Omental fat pad (tissue), 4 donors: ENCODE data around the gene STK4. TPM values are rescaled to one million over a fixed set of nuclear protein-coding genes. Genes with fewer than 3 reads are reported as not detected.

Experiments used
- ATAC-seq: fragments of 150-250 bp; one replicate; pipeline ENCODE4 v1.9.1; 2016; ENCODE audit warnings: mild to moderate bottlenecking, moderate library complexity; ENCODE audit not compliant: low FRiP score
- DNase-seq: peaks from one replicate; pipeline ENCODE4 v3.0.0-alpha.2; 2019; ENCODE audit warnings: low spot score
- total RNA-seq, 4 donors: library from RNA; depleted of rRNA; stranded (reverse); fragments of >200 nt; gene quantifications; one replicate each; pipeline ENCODE4 v1.1.0, GENCODE V29; 2016
- TF ChIP-seq, protein P1 (sequence below), 3 donors: fragments of 450-650 bp; IDR thresholded peaks; one replicate each; pipeline ENCODE4 v1.5.1; 2016 to 2017; ENCODE audit warnings: antibody characterized with exemption in 3 of 3, mild to moderate bottlenecking in 3 of 3, moderate library complexity in 2 of 3

The STK4 gene
- total RNA-seq, 4 donors from 2014 or later = 26.4 to 51.9 (median 38.6) TPM

- no peak for DNase-seq
- TF ChIP-seq, protein P1, sequence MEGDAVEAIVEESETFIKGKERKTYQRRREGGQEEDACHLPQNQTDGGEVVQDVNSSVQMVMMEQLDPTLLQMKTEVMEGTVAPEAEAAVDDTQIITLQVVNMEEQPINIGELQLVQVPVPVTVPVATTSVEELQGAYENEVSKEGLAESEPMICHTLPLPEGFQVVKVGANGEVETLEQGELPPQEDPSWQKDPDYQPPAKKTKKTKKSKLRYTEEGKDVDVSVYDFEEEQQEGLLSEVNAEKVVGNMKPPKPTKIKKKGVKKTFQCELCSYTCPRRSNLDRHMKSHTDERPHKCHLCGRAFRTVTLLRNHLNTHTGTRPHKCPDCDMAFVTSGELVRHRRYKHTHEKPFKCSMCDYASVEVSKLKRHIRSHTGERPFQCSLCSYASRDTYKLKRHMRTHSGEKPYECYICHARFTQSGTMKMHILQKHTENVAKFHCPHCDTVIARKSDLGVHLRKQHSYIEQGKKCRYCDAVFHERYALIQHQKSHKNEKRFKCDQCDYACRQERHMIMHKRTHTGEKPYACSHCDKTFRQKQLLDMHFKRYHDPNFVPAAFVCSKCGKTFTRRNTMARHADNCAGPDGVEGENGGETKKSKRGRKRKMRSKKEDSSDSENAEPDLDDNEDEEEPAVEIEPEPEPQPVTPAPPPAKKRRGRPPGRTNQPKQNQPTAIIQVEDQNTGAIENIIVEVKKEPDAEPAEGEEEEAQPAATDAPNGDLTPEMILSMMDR (IDR thresholded peaks at IDR 0.05) = no peak
- ATAC-seq = no peak
Measured at GRCh38 chr20:45097485-45098102, 131.3 kb downstream of the STK4 start.

DNA sequence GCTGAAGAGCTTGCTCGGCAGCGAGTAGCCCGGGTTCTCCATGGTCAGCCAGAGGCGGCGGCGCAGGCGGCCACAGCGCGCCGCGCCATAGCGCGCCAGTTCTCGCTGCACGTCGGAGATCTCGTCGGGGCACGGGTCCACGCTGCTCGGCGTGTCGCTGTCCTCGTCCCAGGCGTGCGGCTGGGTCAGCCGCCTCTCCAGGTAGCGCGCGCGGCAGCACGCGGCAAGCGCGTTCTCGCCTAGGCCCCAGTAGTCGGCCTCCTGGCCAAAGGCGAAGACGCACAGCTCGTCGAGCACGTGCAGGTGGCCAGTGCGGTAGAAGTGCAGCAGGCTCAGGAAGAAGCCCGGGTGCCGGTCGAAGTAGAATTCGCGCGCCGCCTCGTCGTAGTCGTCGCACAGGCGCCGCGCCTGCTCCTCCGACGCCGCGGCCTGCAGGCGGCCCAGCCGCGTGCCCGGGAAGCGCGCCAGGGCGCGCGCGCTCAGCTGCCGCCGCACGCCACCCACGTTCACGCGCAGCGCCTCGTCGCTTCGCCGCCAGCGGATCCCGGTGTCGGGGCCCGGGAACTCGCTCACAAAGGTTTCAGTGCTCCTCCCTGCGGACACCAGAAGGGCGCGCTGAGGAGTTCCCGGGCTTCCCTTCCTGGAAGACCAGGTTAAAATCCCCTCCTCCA, 131.9 kb downstream of the STK4 start:
- TF ChIP-seq, protein P1 (IDR thresholded peaks at IDR 0.05) = no peak
- ATAC-seq = no peak

DNA sequence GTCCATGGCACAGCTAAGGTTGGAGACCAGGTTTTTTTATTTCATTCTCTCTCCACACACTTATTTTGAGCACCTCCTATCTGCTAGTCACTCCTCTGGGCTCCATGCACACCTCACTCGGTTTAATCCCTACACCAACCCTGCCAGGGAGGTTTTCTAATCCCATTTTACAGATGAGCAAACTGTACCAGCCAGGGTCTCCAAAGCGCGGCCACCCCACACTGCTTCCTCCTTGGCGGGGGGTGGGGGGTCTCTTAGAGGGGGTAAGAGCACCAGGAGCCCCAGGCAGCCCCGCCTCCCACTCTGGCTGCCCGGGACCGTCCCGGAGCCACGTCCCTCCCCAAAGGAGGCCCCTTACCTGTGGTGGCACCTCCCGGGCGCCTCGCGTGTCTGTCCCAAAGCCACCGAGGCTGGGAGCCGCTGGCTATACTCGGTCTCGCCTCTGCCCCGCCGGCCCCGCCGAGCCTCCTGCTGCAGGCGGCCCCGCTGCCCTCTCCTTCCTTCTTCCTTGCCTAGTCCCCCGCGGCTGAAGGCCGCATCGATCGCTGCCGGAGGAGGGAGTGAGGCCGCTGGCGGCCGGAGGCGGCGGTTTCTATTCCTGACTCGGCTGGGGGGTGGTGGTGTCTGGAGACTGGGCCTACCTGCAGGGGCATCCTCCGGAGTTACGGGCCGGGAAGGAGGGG, 134.4 kb downstream of the STK4 start, which contains the start of gene KCNS1:
KCNS1 (minus strand) TSS at position 565 of the 683 bp plus-strand sequence. CDS start 1,891 bp downstream, outside the sequence.
- DNase-seq (no peak), ATAC-seq (no peak)
- TF ChIP-seq, protein P1 (IDR thresholded peaks at IDR 0.05) = no peak

More for the DNA sequence above, 131.9 kb downstream of the STK4 start:
- DNase-seq = no peak

DNA sequence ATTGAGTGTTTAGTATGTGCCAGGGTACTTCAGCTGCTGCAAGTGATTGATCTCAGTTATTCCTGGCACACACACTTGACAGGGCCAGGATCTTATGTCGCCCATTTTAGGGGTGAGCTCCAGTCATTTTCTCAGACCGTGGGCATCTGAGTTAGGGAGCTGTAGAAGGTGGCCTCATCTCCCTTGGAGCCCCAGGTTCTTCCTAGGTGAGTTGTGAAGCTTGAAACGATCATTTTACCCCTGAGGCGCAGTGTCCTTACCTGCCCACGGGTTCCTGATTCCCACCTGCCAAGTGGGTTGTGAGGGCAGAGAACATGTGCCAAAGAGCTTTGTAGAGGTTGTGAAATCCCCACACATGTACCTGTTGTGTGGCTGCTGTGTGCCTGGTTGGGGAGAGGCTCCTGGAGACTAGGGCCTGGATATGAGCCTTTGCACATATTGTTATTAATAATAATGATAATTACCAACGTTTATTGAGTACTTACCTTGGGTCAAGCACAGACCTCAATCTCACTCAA, 135.1 kb downstream of the STK4 start:
- ATAC-seq = no peak
- no peak for DNase-seq
- TF ChIP-seq, protein P1 (IDR thresholded peaks at IDR 0.05) = no peak

- TF ChIP-seq, protein P1 (IDR thresholded peaks at IDR 0.05) = no peak
- no peak for DNase-seq
- no peak for ATAC-seq
Measured at GRCh38 chr20:45103072-45103471, 136.8 kb downstream of the STK4 start.

DNA sequence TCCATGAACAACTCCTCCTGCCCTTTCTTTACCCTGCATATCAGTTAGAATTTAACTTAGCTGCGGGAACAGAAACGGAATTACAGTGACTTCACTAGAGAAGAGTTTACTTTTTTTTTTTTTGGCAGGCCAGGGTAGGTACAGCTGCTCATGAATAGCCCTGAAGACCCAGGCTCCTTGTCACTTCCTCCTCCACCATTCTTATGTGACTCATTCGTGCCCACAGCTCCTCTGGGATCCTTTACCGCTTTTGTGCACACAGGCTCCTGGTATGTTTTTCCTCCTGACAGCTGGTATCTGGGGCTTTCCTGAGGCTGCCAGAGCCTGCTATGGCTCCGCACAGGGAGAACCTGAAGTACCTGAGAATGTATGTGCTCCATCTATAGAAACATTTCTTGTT, 138.5 kb downstream of the STK4 start:
- ATAC-seq = no peak
- no peak for DNase-seq
- TF ChIP-seq, protein P1 (IDR thresholded peaks at IDR 0.05) = no peak
